Glutamatergic neuron (in vitro differentiated cells): Measurements from ENCODE around the gene PTAFR. TPM values are rescaled to one million over a fixed set of nuclear protein-coding genes. Genes with fewer than 3 reads are reported as not detected.

Experiments
- DNase-seq: peaks from one replicate; pipeline ENCODE4 v3.0.0; 2022
- H3K27ac Mint-ChIP-seq: one replicate; pipeline ENCODE4 v1.8.0; 2020; ENCODE audit warnings: mild to moderate bottlenecking, mixed read lengths, inconsistent platforms; ENCODE audit not compliant: unreplicated experiment
- H3K27me3 Mint-ChIP-seq: one replicate; pipeline ENCODE4 v1.8.0; 2020; ENCODE audit warnings: mild to moderate bottlenecking, moderate library complexity, mixed read lengths, inconsistent platforms; ENCODE audit not compliant: unreplicated experiment
- H3K36me3 Mint-ChIP-seq: one replicate; pipeline ENCODE4 v1.8.0; 2020; ENCODE audit warnings: mild to moderate bottlenecking, mixed read lengths, inconsistent platforms; ENCODE audit not compliant: unreplicated experiment
- H3K4me1 Mint-ChIP-seq: one replicate; pipeline ENCODE4 v1.8.0; 2020; ENCODE audit warnings: mild to moderate bottlenecking, low read depth, mixed read lengths, inconsistent platforms; ENCODE audit not compliant: unreplicated experiment
- H3K4me3 Mint-ChIP-seq: one replicate; pipeline ENCODE4 v1.8.0; 2020; ENCODE audit warnings: mild to moderate bottlenecking, mixed read lengths, inconsistent platforms; ENCODE audit not compliant: unreplicated experiment
- H3K9me3 Mint-ChIP-seq: one replicate; pipeline ENCODE4 v1.8.0; 2020; ENCODE audit warnings: mild to moderate bottlenecking, moderate library complexity, mixed read lengths, inconsistent platforms; ENCODE audit not compliant: unreplicated experiment
- CTCF ChIP-seq: fragments of 200-600 bp; sonication (generic); IDR thresholded peaks from one replicate; pipeline ENCODE4 v1.5.0; 2021; ENCODE audit not compliant: partially characterized antibody, unreplicated experiment
- total RNA-seq: library from RNA; stranded (reverse); fragmentation: NEBNext Ultra II Directional; extraction: Animal tissue kit (Norgen Biotek cat#: 25700); gene quantifications from one replicate; pipeline ENCODE4 v1.2.1, GENCODE V29; 2021; ENCODE audit not compliant: unreplicated experiment

Gene PTAFR
- total RNA-seq, 1 donor from 2014 or later: 0.54 TPM

DNA sequence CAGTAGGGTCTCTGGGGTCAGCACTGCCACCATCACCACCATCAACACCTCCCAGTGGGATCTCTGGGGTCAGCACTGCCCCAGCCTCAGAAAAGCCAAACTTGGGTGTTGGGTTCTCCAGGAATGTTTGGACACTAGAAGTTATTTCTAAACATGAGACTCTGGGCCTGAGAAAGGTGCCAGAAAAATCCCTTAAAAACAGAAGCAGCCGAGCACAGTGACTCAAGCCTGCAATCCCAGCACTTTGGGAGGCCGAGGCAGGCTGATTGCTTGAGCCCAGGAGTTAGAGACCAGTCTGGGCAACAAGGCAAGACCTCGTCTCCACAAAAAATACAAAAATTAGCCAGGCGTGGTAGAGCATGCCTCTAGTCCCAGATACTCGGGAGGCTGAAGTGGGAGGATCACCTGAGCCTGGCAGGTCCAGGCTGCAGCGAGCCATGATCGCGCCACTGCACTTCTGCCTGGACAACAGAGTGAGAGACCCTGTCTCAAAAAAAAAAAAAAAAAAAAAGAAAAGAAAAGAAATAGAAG, 470 bp downstream of the PTAFR start:
- no peak for TF ChIP-seq CTCF
- H3K4me1 Mint-ChIP-seq: peaks cover 30% of the 10 kb centered on the region
- no peak overlapping the region for H3K4me3 Mint-ChIP-seq
- no peaks in the 10 kb centered on the region for H3K36me3 Mint-ChIP-seq
- no peak overlapping the region for H3K27ac Mint-ChIP-seq
- H3K9me3 Mint-ChIP-seq: peaks cover 2% of the 10 kb centered on the region
- DNase-seq: no peak
- peaks cover 5% of the 10 kb centered on the region for H3K27me3 Mint-ChIP-seq

DNA sequence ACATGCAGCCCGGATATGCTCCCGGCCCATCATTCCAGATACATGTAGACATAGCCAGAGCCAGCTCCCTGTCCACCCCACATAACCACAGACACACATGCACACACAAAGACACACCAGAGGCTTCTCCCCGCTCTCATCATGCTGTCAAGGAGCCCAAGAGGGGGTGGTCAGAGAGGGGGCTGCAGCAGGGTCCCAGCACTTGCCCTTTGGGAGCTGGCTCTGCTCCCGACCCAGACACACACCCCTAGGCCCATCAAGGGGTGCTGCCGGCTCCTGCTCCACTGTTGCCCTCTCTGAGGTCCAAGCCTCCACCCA, 2.6 kb downstream of the PTAFR start:
- peaks cover 30% of the 10 kb centered on the region for H3K4me1 Mint-ChIP-seq
- peak overlapping the region; percentile 97 for H3K27ac Mint-ChIP-seq
- no peak for TF ChIP-seq CTCF
- H3K9me3 Mint-ChIP-seq: no peaks in the 10 kb centered on the region
- DNase-seq: no peak
- no peaks in the 10 kb centered on the region for H3K36me3 Mint-ChIP-seq
- peak overlapping the region; percentile 63 for H3K4me3 Mint-ChIP-seq
- peaks cover 2% of the 10 kb centered on the region for H3K27me3 Mint-ChIP-seq

GRCh38 chr1:28173151-28173979, 3.1 kb downstream of the PTAFR start:
- DNase-seq: peak; percentile 72
- peaks cover 2% of the 10 kb centered on the region for H3K27me3 Mint-ChIP-seq
- peaks cover 30% of the 10 kb centered on the region for H3K4me1 Mint-ChIP-seq
- no peak for TF ChIP-seq CTCF
- H3K27ac Mint-ChIP-seq: peak overlapping the region; percentile 97
- H3K4me3 Mint-ChIP-seq: peak overlapping the region; percentile 63
- H3K9me3 Mint-ChIP-seq: no peaks in the 10 kb centered on the region
- no peaks in the 10 kb centered on the region for H3K36me3 Mint-ChIP-seq

- Mint-ChIP-seq H3K36me3 (no peaks in the 10 kb centered on the region), H3K9me3 (no peaks in the 10 kb centered on the region), H3K27ac (peak overlapping the region; percentile 62), H3K27me3 (peaks cover 2% of the 10 kb centered on the region), H3K4me1 (peaks cover 30% of the 10 kb centered on the region), H3K4me3 (no peak overlapping the region)
- DNase-seq: no peak
- TF ChIP-seq CTCF: no peak
Observed at GRCh38 chr1:28172713-28173150, 3.8 kb downstream of the PTAFR start.

GRCh38 chr1:28171246-28171645, 5.2 kb downstream of the PTAFR start:
- Mint-ChIP-seq H3K36me3 (no peaks in the 10 kb centered on the region), H3K27ac (no peak overlapping the region), H3K4me3 (no peak overlapping the region), H3K27me3 (peaks cover 2% of the 10 kb centered on the region), H3K4me1 (peaks cover 22% of the 10 kb centered on the region), H3K9me3 (no peaks in the 10 kb centered on the region)
- TF ChIP-seq CTCF: no peak
- no peak for DNase-seq
